HG02981 (cell line): Measurements from ENCODE around the gene ZNF184.

Source experiments
- ATAC-seq: cut with Tn5 transposase; IDR thresholded peaks from one replicate; pipeline ENCODE4 v1.9.1; 2021; ENCODE audit warnings: mild to moderate bottlenecking, moderate library complexity; ENCODE audit not compliant: unreplicated experiment

The ZNF184 gene

GRCh38 chr6:27472617-27473400, at the start of gene ZNF184:
ZNF184 (minus strand) TSS chr6:27473105; CDS start chr6:27472294, 811 bp downstream.
- peak; percentile 81 for ATAC-seq

GRCh38 chr6:27518881-27519795, 46.2 kb upstream of the ZNF184 start:
- peak; percentile 52 for ATAC-seq

GRCh38 chr6:27517928-27518787, 45.3 kb upstream of the ZNF184 start:
- peak; percentile 19 for ATAC-seq

- ATAC-seq: no peak
These were observed 44.3 kb upstream of the ZNF184 start for GRCh38 chr6:27517238-27517637.

- ATAC-seq: no peak
These were observed 42.1 kb upstream of the ZNF184 start for GRCh38 chr6:27514906-27515495.

GRCh38 chr6:27512525-27512924, 39.6 kb upstream of the ZNF184 start:
- ATAC-seq: no peak

- ATAC-seq: no peak
These were observed 34.4 kb upstream of the ZNF184 start for GRCh38 chr6:27507041-27507956.

- no peak for ATAC-seq
These were observed 32.5 kb upstream of the ZNF184 start for GRCh38 chr6:27505209-27506027.

- peak; percentile 25 for ATAC-seq
These were observed 30.6 kb upstream of the ZNF184 start for GRCh38 chr6:27503436-27504030.

GRCh38 chr6:27502508-27503435, 29.9 kb upstream of the ZNF184 start:
- ATAC-seq: peak; percentile 52

GRCh38 chr6:27501187-27501586, 28.3 kb upstream of the ZNF184 start:
- no peak for ATAC-seq

- no peak for ATAC-seq
These were observed 27.3 kb upstream of the ZNF184 start for GRCh38 chr6:27500177-27500576.

GRCh38 chr6:27495386-27496135, 22.7 kb upstream of the ZNF184 start:
- ATAC-seq: peak; percentile 65

GRCh38 chr6:27494987-27495385, 22.1 kb upstream of the ZNF184 start:
- no peak for ATAC-seq

GRCh38 chr6:27494103-27494502, 21.2 kb upstream of the ZNF184 start:
- no peak for ATAC-seq

GRCh38 chr6:27492631-27493190, 19.8 kb upstream of the ZNF184 start:
- no peak for ATAC-seq
